Neuron (in vitro differentiated cells): ENCODE results near the gene RFX2.
"Not testable (repeated sequence)": the region's sequence is repeated elsewhere in the genome, so short reads cannot be mapped to it uniquely, and the experiment has no call there.

Experiments used
- H2AFZ ChIP-seq: one replicate; pipeline ENCODE4 v1.6.1; 2013; ENCODE audit warnings: low read depth, mild to moderate bottlenecking, inconsistent platforms, low read length, moderate library complexity
- H3K27me3 ChIP-seq: one replicate; pipeline ENCODE4 v1.6.1; 2013; ENCODE audit warnings: low read length; ENCODE audit not compliant: insufficient read depth
- H3K36me3 ChIP-seq: one replicate; pipeline ENCODE4 v1.6.1; 2013; ENCODE audit warnings: low read length; ENCODE audit not compliant: insufficient read depth
- H3K4me1 ChIP-seq: one replicate; pipeline ENCODE4 v1.6.1; 2013; ENCODE audit warnings: low read length; ENCODE audit not compliant: insufficient read depth
- H3K4me3 ChIP-seq: 2 replicates; pipeline ENCODE4 v1.5.1; 2013; ENCODE audit warnings: mild to moderate bottlenecking, low read length, moderate library complexity
- H3K9me3 ChIP-seq: one replicate; pipeline ENCODE4 v1.6.1; 2013; ENCODE audit warnings: low read length

RFX2 gene

DNA sequence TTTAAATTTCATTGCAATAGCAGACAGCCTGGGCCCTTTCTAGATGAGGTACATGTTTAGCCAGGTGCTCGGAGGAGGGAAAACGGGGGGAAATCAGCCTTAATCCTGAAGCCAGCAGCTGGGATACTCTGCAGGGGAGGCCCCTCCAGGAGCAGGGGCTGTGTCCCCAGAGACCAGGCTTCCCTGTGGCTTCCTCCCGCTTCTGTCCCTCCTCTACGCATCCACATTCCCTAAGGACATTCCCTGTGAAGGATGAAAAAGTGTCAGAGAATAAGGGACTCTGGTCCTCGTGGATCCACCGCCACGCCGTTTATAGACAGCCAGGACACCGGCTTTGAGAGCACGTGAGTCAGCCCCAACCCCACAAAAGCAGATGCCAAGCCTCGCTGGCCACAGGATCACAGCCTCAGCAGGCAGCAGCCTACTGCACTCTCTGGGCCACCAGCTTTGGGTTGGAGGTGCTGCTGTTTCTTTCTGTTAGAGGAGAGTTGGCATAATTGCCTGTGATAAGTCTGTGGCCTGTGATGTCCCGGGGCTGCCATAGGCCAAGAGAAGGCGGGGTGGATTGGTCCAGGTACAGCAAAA, 95.7 kb downstream of the RFX2 start:
- peaks cover 23% of the 10 kb centered on the region for H3K36me3 ChIP-seq
- H2AFZ ChIP-seq, result no peak overlapping the region
- H3K4me3 ChIP-seq, result no peak overlapping the region
- peaks cover 9% of the 10 kb centered on the region for H3K4me1 ChIP-seq
- no peaks in the 10 kb centered on the region for H3K9me3 ChIP-seq
- H3K27me3 ChIP-seq, result no peaks in the 10 kb centered on the region

DNA sequence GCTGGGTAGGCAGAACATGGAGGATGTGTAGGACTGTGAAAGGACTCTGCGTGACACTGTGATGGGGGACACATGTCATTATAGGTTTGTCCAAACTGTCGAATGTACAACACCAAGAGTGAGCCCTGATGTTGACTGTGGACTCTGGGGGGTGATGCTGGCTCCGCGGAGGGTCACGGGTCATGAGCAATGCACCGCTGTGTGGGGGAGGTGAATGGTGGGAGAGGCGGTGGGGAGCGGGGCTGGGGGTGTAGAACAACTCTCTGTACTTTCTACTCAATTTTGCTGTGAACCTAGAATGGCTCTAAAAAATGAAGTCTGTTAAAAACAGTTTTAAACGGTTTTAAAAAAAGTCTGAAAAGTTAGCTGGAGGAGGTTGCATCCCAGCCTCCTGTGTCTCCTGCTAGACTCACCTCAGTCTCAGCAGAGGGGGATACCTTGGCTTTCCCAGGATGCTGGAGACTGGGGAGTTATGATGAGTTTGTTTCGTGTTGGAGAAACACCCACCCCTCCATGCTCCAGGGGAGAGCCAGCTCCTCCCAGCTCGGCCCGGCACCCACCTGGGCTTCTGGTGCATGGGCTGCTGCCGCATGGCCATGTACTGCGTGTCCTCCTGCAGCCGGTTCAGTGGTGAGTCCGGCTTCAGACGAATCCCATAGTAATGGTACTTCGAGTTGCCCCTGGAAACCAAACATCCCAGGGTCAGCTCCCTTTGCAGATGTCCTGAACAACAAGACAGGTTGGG, 97.7 kb downstream of the RFX2 start:
- H3K36me3 ChIP-seq, result peaks cover 33% of the 10 kb centered on the region
- no peaks in the 10 kb centered on the region for H3K27me3 ChIP-seq
- H3K4me3 ChIP-seq, result no peak overlapping the region
- H3K9me3 ChIP-seq, result no peaks in the 10 kb centered on the region
- no peak overlapping the region for H2AFZ ChIP-seq
- H3K4me1 ChIP-seq, result peaks cover 9% of the 10 kb centered on the region

- peaks cover 9% of the 10 kb centered on the region for H3K4me1 ChIP-seq
- H3K36me3 ChIP-seq, result peaks cover 41% of the 10 kb centered on the region
- H2AFZ ChIP-seq, result no peak overlapping the region
- no peaks in the 10 kb centered on the region for H3K27me3 ChIP-seq
- no peaks in the 10 kb centered on the region for H3K9me3 ChIP-seq
- no peak overlapping the region for H3K4me3 ChIP-seq
Measured at GRCh38 chr19:6011794-6012193, 98.5 kb downstream of the RFX2 start.

DNA sequence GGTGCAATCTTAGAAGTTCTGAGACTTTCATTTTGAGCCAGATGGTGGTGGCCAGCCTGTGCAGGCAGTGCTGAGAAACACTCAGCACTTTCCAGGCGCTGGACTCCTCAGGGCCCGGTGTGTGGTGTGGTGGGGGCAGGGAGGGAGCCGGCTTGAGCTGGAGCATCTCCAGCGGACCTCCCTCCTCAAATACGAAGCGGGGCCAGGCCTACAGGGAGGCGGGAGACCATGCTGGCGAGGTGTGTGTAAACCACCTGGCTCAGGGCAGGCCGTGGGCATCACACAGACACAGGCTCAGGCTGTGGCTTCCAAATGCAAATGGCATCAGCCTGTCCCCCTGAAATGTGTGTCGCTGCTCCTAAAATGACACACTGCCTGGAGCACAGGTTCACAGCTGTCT, 99.1 kb downstream of the RFX2 start:
- no peak overlapping the region for H3K4me3 ChIP-seq
- H3K36me3 ChIP-seq, result peaks cover 42% of the 10 kb centered on the region
- no peaks in the 10 kb centered on the region for H3K9me3 ChIP-seq
- no peaks in the 10 kb centered on the region for H3K27me3 ChIP-seq
- H3K4me1 ChIP-seq, result peaks cover 9% of the 10 kb centered on the region
- H2AFZ ChIP-seq, result no peak overlapping the region

DNA sequence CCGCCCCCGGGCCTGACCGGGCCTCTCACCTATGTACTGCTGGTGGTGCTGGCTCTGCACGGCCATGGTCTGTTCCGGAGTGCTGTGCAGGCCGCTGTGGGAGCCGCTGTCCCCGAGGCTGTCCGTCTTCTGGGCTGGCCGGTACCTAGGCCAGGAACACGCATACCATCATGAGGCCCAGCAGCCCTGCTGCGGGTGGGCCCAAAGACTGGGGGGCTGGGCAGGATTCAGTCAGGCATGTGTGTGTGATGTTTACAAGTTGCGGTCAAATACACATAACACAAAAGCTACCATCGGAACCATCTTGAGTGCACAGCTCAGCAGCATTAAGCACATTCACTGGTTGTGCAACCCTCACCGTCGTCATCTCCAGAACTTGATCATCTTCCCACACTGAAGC, 100.2 kb downstream of the RFX2 start:
- Histone ChIP-seq H3K4me3 (no peak overlapping the region), H3K9me3 (no peaks in the 10 kb centered on the region), H3K4me1 (peaks cover 9% of the 10 kb centered on the region), H2AFZ (no peak overlapping the region), H3K27me3 (no peaks in the 10 kb centered on the region), H3K36me3 (peaks cover 53% of the 10 kb centered on the region)

GRCh38 chr19:6007866-6008265, 102.4 kb downstream of the RFX2 start:
- Histone ChIP-seq H2AFZ (no peak overlapping the region), H3K27me3 (no peaks in the 10 kb centered on the region), H3K9me3 (no peaks in the 10 kb centered on the region), H3K4me1 (no peaks in the 10 kb centered on the region), H3K36me3 (peaks cover 69% of the 10 kb centered on the region), H3K4me3 (no peak overlapping the region)

DNA sequence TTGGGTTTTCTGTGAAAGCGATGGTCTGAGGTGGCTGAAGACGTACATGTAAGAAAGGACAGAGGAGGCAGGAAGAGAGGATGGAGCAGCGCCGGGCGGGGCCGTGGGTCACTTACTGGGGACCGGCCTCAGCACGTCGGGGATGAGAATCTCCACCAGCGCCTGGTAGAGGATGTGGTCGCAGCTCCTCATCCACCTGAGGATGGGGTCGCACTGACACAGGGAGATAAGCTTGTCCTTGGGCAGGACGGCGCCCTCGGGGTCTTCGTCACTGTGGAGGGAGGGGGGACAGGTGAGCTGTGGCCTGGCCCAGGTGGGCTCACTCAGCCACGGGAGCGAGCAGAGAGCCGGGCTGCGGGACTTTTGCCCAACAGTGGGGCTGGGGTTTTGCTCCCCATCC, 103.4 kb downstream of the RFX2 start:
- Histone ChIP-seq H3K9me3 (no peaks in the 10 kb centered on the region), H3K4me1 (no peaks in the 10 kb centered on the region), H2AFZ (no peak overlapping the region), H3K36me3 (peaks cover 70% of the 10 kb centered on the region), H3K27me3 (no peaks in the 10 kb centered on the region), H3K4me3 (no peak overlapping the region)

DNA sequence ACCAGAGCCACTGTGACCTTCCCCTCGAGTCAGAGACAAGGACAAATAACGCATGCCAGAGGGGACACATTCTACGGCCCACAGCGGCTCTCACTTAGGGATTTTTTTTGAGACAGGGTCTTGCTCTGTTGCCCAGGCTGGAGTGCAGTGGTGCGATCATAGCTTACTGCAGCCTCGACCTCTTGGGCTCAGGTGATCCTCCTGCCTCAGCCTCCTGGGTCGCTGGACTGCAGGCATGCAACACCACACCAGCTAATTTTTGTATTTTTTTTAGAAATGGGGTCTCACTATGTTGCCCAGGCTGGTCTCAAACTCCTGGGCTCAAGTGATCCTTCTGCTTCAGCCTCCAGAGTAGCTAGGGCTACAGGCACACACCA, 104.2 kb downstream of the RFX2 start:
- H3K27me3 ChIP-seq, H2AFZ ChIP-seq, H3K9me3 ChIP-seq, H3K4me3 ChIP-seq, H3K4me1 ChIP-seq: not testable (repeated sequence)
- peaks cover 75% of the 10 kb centered on the region for H3K36me3 ChIP-seq

DNA sequence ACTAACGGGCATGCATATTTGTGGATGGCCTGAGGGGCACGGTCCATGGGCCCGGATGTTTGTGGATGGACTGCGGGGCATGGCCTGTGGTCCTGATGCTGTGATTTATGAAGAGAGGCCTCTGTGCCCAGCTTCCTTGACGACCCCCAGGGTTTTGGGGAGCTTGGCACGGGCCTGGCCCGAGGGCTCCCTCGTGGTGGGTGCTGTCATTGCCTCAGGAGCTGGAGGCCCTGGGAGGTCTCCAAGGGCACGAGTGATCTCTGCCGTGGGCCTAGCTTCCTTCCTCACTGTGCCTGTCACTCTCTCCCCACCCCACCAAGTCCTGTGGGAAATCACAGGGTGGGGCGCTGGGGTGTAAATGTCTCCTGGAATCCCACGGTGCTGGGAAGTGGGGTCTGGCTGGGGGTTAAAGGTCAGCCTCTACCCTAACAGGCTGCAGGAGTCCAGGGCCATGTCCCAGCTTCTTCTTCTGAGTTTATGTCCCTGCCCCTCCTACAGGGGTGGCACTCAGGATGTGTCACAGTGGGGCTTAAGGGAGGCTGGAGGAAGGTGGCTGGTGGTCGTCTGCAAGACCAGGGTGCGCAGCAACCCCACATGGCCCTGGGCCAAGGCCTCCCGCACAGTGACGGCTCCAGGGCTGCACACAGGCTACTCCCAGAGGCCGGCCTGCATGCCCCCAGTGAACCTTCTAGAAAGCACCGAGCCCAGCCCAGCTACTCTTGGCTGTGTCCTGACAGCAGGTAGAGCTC, 104.8 kb downstream of the RFX2 start:
- peaks cover 79% of the 10 kb centered on the region for H3K36me3 ChIP-seq
- no peaks in the 10 kb centered on the region for H3K9me3 ChIP-seq
- no peak overlapping the region for H3K4me3 ChIP-seq
- H3K27me3 ChIP-seq, result no peaks in the 10 kb centered on the region
- no peak overlapping the region for H2AFZ ChIP-seq
- no peaks in the 10 kb centered on the region for H3K4me1 ChIP-seq

DNA sequence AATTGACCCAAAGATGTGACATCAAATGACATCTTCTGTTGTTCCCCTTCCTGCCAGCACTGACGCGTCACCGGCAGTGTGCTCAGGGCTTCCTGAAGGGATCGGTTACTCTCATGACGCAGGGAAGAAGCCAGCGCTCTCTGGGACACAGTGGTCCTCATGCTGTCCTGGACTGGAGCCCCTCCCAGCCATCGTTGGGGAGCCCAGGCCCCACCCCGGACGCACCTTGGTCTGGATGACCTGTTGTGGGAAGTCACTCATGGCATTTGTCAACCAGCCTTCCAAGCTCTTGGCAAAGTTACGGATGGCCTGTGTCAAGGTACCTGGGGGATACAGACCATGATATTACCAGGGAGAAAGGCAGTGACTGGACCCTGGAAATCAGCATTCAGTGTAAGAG, 106.3 kb downstream of the RFX2 start:
- Histone ChIP-seq H2AFZ (no peak overlapping the region), H3K9me3 (no peaks in the 10 kb centered on the region), H3K4me1 (no peaks in the 10 kb centered on the region), H3K36me3 (peaks cover 80% of the 10 kb centered on the region), H3K4me3 (no peak overlapping the region), H3K27me3 (no peaks in the 10 kb centered on the region)

- H3K4me3 ChIP-seq, result no peak overlapping the region
Measured at GRCh38 chr19:6002591-6002990, 107.7 kb downstream of the RFX2 start.

DNA sequence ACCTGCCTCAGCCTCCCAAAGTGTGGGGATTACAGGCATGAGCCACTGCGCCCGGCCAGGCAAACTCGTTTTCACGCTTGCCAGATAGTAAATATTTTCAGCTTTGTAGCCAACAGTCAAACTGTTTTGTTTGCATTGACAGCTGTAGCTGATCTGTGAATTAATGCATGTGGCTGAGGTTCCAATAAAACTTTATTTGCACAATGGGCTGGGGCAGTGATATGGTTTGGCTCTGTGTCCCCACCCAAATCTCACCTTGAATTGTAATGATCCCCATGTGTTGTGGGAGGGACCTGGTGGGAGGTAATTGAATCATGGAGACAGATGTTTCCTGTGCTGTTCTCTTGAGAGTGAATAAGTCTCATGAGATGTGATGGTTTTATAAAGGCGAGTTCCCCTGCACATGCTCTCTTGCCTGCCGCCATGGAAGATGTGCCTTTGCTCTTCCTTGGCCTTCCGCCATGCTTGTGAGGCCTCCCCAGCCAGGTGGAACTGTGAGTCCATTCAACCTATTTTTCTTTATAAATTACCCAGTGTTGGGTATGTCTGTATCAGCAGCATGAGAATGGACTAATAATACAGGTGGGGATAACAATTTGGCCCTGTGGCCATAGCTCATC, 110.0 kb downstream of the RFX2 start:
- Histone ChIP-seq H3K4me3 (no peak overlapping the region), H3K27me3 (no peaks in the 10 kb centered on the region), H2AFZ (no peak overlapping the region), H3K4me1 (no peaks in the 10 kb centered on the region), H3K36me3 (peaks cover 79% of the 10 kb centered on the region), H3K9me3 (no peaks in the 10 kb centered on the region)

More at GRCh38 chr19:6002591-6002990, 107.7 kb downstream of the RFX2 start:
- Histone ChIP-seq H2AFZ (no peak overlapping the region), H3K9me3 (no peaks in the 10 kb centered on the region), H3K27me3 (no peaks in the 10 kb centered on the region), H3K4me1 (no peaks in the 10 kb centered on the region), H3K36me3 (peaks cover 77% of the 10 kb centered on the region)

DNA sequence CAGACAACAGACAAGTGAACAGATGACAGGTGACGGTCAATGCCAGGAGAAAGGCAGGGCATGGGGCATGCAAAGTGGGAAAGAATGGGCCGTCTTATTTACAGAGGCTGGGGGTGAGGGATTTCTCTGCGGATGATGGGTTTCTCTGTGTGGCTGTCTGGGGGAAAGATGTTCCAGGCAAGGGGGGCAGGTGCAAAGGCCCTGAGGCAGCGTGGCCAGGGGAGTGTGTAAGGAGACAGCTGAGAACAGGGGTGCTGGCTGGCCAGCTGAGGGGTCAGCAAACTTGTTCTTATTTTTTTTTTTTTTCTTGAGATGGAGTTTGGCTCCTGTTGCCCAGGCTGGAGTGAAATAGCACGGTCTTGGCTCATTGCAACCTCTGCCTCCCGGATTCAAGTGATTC, 110.6 kb downstream of the RFX2 start:
- H3K4me3 ChIP-seq, result no peak overlapping the region
- no peaks in the 10 kb centered on the region for H3K27me3 ChIP-seq
- no peak overlapping the region for H2AFZ ChIP-seq
- peaks cover 76% of the 10 kb centered on the region for H3K36me3 ChIP-seq
- H3K4me1 ChIP-seq, result no peaks in the 10 kb centered on the region
- no peaks in the 10 kb centered on the region for H3K9me3 ChIP-seq
